KBM-7 (cell line): ENCODE measurements around the gene ATIC.

Experiments used
- DNase-seq: peaks from one replicate; pipeline ENCODE4 v3.0.0-alpha.2; 2015
- in situ Hi-C: fragments of 300-500 bp; cut with MboI; formaldehyde crosslinking; loops from 2 replicates; pipeline ENCODE4 v1.14.3; 2020; ENCODE audit warnings: low sequenced_read_pairs, low pct_unique_long_range_greater_than_20kb, mixed read lengths

ATIC gene

DNA sequence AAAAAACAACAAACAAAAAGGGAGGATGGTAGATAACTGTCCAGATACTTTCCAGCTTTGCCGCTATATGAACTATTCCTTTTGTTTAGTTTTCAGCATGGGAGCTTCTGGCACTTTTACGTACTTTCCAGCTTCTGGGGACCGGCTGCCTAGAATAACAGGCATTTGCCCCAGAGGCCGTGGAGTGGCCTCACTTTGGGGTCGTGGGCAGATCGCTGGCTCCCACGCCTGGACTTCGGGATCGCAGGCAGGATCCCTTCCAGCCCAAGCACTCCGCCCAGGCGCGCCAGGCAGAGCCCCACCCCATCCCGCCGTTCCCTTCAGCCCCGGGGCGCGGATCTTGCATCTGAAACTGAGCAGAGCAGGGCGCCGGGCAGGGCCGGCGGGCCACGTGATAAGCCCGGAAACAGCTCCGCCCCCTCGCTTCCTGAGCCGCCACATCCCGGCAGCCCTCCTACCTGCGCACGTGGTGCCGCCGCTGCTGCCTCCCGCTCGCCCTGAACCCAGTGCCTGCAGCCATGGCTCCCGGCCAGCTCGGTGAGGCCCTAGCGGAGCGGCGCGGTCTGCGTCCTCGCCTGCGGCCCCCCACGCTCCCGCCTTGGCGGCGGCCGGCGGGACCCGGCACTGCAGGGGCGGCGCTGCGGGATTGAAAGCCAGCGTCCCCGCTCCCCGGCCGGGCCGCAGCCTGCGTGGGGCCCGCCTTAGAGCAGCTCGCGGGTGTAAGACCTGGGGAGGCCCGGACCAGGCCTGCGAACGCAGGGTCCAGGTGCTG is at the start of gene ATIC:
ATIC (plus strand) TSS at position 435 of the 772 bp plus-strand sequence; CDS start at position 519, 84 bp downstream.
- DNase-seq: peak; percentile 96
- in situ Hi-C loops: no loop called here

DNA sequence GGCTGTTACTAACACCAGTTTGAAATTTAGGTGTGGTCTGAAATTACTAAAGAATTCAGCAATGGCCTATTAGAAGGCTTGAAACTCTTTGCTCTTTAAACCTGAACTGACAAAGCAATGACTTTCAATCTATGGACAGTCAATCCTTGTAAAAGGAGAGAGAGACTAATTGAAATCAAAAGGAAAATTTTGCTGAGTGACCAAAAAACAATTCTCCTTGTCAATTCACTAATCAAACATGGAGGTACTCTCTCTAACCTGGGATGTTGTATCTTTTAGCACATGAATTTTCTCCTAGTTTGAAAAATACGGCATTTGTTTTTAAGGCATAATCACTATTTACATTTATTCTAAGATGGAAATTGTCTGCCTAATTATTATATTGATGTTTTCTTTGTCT is 49.6 kb upstream of the ATIC start:
- no peak for DNase-seq
- in situ Hi-C loops: no loop called here

DNA sequence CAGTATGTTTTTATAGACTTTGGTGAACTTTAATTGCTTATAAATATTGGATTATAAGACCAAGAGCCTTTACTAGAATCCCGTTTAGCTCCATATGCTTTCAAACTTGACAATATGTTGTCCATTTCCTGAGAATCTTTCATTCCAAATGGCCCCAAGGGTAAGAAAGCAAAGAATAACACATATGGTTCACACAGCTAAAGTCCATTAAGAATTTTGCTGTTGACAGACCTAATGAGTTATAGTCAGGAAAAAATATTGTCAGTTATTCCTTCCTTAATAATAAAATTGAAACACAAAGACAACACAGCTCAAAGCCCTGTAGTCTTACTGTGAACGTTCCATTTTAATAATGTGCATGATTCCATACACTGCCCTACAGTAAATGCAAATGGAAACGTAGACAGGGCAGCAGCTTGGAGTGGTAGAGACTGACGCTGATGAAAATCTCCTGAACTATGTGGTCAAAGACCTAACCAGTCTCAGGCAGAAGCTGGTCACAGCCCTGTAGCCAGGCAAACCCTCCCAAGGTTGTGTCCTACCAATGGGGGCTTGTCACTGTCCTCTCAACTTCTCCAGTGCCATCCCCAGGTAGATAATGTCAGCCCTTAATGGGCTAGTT is 49.0 kb upstream of the ATIC start:
- no peak for DNase-seq
- in situ Hi-C loops: no loop called here

DNA sequence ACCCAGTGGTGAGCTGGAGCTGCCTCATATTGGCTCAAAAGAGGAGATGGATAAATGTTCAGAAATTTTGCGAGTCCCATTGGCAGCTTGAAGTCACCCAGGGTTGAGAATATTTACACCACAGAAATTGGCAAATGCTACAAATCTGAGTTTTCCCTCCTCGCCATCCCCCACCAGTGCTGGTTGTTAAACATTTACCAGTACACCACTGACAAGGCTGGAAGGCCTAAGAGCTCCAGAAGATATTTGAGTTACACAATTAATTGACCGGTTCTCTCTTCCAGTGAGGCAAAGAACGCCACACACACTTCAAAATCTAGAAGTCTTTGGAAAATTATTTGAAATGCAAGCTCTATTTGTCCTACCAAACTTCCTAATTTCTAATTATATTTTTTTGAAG is 47.5 kb upstream of the ATIC start:
- in situ Hi-C loops: no loop called here

DNA sequence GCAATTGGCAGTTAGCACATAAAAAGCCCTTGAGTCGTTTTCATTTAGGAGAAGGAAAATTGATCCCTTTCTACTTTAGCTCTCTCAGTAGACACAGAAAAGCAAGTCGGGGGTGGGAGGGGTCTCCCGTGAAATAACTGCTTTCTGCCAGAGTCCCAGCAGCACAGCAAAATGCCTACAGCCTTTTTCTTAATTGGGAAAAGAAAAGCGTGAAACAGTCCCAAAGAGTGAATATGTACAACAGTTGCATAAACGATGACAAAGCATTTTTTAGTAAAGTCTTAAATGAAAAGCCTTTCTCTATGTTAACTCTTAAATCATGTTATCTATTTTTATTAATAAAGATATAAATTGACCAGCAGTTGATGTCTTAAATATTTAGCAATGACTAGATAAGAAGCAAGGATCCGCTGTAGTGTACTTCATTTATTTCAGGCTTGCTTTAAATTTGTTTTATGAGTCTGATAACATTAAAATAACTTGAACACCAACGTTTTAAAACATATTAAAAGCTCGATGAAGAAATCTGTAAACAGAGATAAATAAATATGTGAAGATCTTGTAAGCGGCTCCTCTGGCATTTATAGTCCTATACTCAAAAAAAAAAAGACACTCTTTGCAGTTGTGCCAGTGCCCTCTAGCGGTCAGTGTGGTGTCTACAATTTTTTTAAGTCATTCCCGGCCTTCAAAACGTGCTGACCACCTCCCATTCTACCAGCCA is 42.3 kb upstream of the ATIC start:
- DNase-seq: peak; percentile 71
- in situ Hi-C loops: no loop called here

More for the DNA sequence above, 47.5 kb upstream of the ATIC start:
- no peak for DNase-seq

DNA sequence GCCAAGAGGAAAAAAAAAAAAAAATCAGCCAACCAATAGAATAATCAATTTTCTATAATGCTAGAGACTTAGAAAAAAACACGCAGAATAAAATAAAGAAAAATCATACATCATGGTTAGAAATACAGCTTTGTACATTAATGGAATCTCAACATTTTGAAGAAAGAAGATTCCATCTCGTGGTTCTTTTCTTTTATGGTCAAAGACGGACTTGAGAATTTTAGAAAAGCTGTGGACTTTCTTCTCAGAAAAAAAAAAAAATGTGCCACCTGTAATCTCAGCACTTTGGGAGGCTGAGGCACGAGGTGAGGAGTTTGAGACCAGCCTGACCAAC is 41.8 kb upstream of the ATIC start:
- in situ Hi-C loops: no loop called here
- DNase-seq: no peak

DNA sequence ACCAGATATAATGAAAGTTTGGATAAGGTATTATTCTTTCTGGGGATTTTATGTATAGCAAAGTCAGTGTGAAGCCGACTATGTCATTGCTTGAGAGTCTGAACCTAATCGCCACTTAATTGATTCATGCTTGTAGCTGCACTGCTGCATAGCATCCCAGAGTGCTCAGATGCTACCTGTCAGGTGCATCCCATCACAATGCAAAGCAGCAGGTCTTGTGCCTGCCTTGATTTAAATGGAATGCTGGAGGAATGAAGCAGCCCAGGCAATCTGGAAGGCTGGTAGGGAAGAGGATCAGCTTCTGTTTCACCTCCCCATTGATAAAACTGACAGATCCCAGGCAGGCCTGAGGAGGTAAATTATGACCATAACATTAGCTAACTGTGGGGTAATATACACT is 40.4 kb upstream of the ATIC start:
- DNase-seq: no peak
- in situ Hi-C loops: no loop called here

DNA sequence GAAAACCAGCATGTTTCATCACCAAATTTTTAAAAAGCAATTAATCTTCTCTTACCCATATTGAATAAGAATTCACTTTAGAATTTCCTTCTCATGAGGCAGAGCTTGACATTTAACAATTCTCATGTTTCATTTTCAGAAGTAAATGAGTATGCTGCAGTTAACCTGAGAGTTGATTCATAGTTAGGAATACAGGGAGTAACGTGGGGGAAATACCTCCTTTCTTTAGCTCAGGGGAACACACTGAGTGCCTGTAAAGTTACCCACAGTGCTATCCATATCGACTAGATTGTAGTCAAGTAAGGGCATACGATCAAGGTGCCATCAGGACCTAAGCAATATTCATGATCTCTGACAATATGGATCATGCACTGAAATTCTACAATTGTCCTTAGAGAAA is 38.9 kb upstream of the ATIC start:
- in situ Hi-C loops: no loop called here
- DNase-seq: no peak

DNA sequence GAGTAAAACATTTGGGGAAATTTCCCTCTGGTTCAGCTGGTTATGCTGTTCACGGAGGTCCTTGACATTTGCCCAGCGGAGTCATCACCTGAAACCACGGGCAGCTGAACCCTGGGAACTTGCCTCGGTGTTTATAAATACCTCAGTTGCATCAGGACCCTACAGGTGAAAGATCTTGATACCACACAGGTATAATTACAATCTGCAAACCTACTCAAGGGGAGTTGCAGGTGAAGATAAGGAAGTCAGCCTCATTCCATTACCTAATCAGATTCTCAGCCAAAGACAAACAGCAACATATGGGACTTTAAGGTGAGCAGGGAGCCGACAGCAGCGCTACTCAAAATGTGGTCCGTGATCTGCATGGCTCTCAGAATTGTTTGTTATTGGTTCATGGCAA is 37.0 kb upstream of the ATIC start:
- no peak for DNase-seq
- in situ Hi-C loops: no loop called here

DNA sequence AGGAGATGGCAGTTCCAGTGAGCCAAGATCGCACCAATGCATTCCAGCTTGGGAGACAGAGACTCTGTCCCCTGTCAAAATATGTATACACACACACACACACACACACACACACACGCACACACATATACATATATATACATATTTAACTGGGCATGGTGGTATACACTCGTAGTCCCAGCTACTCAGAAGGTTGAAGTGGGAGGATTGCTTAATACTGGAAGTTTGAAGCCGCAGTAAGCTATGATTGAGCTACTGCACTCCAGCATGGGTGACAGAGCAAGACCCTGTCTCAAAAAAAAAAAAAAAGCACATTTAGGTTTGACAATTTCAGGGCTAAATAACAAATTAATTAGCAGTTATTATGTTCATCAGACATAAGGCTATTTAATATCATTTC is 36.0 kb upstream of the ATIC start:
- in situ Hi-C loops: no loop called here
- no peak for DNase-seq

DNA sequence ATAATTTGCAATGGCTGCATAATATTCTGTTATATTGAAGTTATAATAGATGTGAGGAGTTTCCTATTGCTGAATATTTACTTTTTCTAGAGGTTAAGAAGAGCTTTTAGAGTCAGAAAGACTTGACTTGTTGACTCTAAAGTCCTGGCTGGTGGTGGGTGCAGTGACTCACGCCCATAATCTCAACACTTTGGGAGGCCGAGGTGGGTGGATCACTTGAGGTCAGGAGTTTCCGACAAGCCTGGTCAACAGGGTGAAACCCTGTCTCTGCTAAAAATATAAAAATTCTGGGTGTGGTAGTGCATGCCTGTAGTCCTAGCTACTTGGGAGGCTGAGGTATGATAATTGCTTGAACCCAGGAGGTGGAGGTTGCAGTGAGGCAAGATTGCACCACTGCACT is 33.9 kb upstream of the ATIC start:
- DNase-seq: no peak

DNA sequence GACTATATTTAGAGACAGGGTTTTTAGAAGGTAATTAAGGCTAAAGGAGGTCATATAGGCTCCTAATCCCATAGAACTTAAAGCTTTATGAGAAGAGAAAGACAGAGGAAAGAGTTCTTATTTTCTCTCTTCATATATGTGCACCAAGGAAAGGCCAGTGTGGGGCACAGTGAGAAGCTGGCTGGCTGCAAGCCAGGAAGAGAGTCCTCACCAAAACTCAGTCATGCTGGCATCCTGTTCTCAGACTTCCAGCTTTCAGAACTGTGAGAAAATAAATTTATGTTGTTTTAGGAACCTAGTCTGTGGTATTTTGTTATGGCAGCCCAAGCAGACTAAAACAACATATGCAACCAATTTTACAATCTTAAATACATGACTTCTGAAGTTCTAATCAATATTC is 31.5 kb upstream of the ATIC start:
- in situ Hi-C loops: no loop called here
- DNase-seq: no peak

More for the DNA sequence above, 33.9 kb upstream of the ATIC start:
- in situ Hi-C loops: no loop called here

DNA sequence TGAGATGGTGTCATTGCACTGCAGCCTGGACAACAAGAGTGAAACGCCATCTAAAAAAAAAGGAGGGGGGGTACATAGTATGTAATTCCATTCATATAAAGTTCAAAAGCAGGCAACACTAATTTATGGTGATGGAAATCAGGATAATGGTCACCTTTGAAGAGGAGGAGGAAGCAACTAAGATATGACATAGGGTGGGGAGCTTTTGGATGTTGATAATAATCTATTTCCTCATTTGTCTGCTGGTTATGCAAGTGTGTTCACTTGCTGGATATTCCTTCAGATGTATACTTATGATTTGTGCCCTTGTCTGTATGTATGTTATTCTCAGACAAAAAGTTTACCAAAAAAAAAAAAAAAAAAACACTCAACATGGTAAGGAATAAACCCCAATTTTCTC is 28.6 kb upstream of the ATIC start:
- DNase-seq: no peak
- in situ Hi-C loops: no loop called here

DNA sequence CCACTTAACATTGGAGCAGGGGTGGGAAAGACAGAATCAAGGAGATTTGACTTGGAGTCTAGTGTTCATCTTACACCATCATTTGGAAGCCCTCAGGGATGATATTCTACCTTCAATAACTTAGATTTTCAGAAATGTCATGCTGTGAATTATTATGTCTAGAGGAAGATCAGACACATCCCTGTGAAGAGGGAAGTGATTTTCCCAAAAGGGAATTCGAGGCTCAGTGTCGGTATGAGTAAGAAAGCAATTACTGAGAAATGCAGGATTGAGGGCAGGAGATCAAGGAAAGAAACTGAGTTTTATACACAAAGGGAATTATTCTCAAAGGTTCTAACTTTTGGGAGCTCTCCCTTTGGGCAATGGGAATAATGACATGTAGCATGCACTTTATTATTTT is 25.6 kb upstream of the ATIC start:
- in situ Hi-C loops: no loop called here
- no peak for DNase-seq

DNA sequence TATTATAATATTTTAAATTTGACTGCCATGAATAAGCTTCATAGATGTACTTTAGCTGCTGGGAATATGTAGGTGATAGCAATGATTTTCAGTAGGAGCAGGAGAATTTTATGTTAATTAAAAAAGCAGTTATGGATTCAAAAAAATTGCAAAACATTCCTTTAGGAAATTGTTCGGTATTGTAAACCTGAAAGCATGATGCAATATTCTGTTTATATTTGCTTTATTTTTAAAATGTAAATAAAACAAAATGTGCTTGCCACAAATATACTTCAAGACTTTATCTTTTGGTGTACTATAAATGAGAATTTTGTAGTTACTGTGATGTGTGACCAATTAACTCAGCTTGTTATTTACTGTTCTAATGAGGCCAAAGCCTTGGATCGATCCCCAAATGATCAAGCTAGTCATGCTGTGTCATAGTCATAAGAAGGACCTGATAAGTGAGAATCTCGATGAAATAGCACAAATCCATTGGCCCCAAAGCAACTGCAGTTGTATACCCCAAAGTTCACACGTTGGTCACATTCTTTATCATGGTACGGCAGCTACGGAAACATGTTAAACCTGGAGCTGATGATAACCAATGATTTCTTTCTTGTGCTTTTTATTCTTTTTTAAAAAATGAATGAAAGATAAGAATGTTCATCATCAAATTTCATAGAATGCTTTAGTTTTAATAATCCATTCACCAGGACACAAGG is 23.6 kb upstream of the ATIC start:
- DNase-seq: no peak
- in situ Hi-C loops: no loop called here

DNA sequence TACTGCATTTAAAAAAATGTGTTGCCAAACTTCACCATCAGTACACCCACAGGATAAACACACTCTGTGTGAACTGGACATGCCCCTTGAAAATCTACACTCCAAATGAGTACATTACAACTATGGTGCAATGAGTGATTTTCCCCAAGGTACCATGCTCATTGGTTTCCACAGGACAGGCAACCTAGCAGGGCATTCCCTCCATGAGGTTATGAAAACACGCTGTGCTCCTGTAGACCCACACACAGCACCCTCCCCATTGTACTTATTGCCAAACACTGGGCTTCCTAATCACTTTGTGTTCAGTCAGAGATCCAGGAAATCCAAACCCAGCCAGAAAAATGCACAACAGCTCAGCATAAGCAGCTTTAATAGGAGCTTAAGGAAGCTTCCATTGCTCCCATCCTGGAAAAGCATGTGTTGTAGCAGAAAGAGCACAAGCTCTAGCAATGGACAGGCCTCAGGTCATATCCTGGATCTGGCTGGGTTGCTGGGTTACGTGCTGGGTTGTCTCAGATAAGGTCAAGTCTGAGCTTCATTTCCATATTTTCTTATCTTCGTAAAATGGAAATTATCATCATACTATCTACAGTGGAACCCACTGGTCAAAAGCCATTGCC is 20.8 kb upstream of the ATIC start:
- DNase-seq: no peak
- in situ Hi-C loops: no loop called here

DNA sequence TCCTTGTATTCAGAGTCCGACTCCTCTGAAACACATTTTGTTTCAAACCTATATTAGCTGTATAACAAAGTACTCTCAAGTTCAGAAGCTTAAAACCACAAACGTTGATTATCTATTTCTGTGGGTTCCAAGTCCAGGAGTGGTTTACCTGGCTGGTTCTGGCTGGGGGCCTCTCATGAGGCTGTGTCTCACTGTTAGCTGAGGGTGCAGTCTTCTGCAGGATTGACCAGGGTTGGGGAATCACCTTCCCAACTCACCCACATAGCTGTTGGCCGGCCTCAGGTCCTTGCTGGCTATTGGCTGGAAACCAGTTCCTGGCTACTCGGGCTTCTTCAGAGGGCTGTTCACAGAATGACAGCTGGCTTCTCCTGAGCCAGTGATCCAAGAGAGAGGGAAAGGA is 18.0 kb upstream of the ATIC start:
- in situ Hi-C loops: no loop called here
- no peak for DNase-seq

DNA sequence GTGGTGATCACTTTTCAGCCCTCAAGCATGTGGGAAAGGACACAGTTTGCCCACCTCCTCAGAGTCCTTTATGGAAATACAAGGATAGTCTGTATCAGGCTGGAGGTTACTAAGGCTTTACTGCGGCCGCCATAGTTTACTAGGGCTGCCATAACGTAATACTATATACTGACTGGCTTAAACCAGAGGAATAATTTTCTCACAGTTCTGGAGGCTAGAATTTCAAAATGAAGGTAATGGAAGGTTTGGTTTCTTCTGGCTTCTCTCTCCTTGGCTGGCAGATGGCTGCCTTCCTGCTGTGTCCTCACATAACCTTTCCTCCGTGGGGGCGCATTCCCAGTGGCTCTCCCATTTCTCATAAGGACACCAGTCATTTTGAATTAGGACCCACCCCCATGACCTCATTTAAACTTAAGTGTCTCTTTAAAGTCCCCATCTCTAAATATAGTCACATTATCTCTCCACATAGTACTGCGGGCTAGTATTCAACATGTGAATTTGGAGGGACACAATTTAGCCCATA is 12.5 kb upstream of the ATIC start:
- DNase-seq: no peak
- in situ Hi-C loops: no loop called here

DNA sequence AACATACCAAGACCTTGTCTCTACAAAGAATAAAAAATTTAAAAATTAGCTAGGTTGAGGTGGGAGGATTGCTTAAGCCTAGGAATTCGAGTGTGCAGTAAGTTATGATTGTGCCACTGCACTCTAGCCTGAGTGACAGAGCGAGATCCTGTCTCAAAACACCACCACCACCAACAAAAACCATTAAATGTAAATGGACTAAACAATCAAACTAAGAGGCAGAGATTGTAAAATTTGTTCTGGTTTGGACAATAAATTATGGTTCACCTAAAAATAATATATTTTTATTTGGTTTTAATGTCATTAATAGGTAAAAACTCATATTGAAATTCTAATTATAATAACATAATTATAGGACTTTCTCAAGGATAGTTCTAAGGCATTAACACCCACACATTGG is 9.9 kb upstream of the ATIC start:
- in situ Hi-C loops: no loop called here

More for the DNA sequence above, 9.9 kb upstream of the ATIC start:
- DNase-seq: no peak
